Vagina (tissue), 2 donors: ENCODE data around the gene HPS5. TPM values are rescaled to one million over a fixed set of nuclear protein-coding genes. Genes with fewer than 3 reads are reported as not detected.
"Not testable (repeated sequence)": the region's sequence is repeated elsewhere in the genome, so short reads cannot be mapped to it uniquely, and the experiment has no call there.

Source experiments
- DNase-seq, 2 donors: peaks; one replicate each; pipeline ENCODE4 v3.0.0-alpha.2; 2017; ENCODE audit errors: extremely low spot score in 2 of 2
- H3K27ac ChIP-seq: fragments of 200-600 bp; sonication (generic); one replicate; pipeline ENCODE4 v1.5.1; 2019
- H3K27me3 ChIP-seq: fragments of 200-600 bp; sonication (generic); one replicate; pipeline ENCODE4 v1.5.1; 2019
- H3K36me3 ChIP-seq, 2 donors: fragments of 200-600 bp; sonication (generic); one replicate each; pipeline ENCODE4 v1.5.1; 2017 to 2019
- H3K4me1 ChIP-seq: fragments of 200-600 bp; sonication (generic); one replicate; pipeline ENCODE4 v1.5.1; 2019
- H3K4me3 ChIP-seq, 2 donors: fragments of 200-600 bp; sonication (generic); 1 replicate in 1 of 2; 2 replicates in 1 of 2; pipeline ENCODE4 v1.5.1; 2016 to 2019
- H3K9me3 ChIP-seq: fragments of 200-600 bp; sonication (generic); one replicate; pipeline ENCODE4 v1.5.1; 2019
- CTCF ChIP-seq, 3 experiments: fragments of 450-650 bp in 2 of 3; fragments of 200-600 bp in 1 of 3; sonication (generic) in 1 of 3; IDR thresholded peaks; one replicate each; pipeline ENCODE4 v1.5.1; 2017 to 2019; ENCODE audit warnings: antibody characterized with exemption in 3 of 3, mild to moderate bottlenecking in 2 of 3, moderate library complexity in 2 of 3
- POLR2A ChIP-seq, 2 donors: fragments of 450-650 bp; IDR thresholded peaks; one replicate each; pipeline ENCODE4 v1.6.1; 2017; ENCODE audit warnings: antibody characterized with exemption in 2 of 2, mild to moderate bottlenecking in 2 of 2, moderate library complexity in 2 of 2
- POLR2AphosphoS5 ChIP-seq, 2 donors: sonication (generic); formaldehyde crosslinking; IDR thresholded peaks; one replicate each; pipeline ENCODE4 v1.9.0; 2017; ENCODE audit warnings: antibody characterized with exemption in 2 of 2, mild to moderate bottlenecking in 2 of 2, low read depth in 1 of 2; ENCODE audit not compliant: insufficient read depth in 1 of 2
- intact Hi-C: fragments of 100-400 bp; cut with DNase I; formaldehyde crosslinking; loops from one replicate; pipeline ENCODE4 v1.15.1; 2023
- total RNA-seq: library from RNA; depleted of rRNA; stranded (reverse); fragments of >200 nt; gene quantifications from one replicate; pipeline ENCODE4 v1.2.3, GENCODE V29; 2016

The HPS5 gene
- total RNA-seq, 1 donor from 2014 or later = 17.4 TPM

DNA sequence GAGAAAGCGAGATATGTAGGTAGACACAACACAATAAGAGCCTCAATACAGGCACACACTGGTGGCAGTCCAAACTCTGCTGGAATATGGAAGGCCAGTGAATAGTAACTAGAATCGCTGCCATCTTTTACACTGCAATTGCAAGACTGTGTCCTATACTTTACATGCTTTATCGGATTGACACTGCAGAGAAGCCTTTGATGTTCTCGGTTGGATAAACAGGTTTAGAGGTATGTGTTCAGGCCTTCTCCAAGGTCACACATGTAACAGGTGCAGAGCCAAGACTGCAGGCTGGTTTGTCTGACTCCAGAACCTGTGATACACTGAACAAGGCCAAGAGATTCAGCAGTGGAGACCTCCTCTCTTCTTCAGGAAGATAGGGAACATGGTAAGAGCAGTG, 50.7 kb downstream of the HPS5 start:
- no peak for DNase-seq

GRCh38 chr11:18270102-18270501, 51.8 kb downstream of the HPS5 start:
- H3K27me3 ChIP-seq = no peaks in the 10 kb centered on the region
- H3K4me1 ChIP-seq = no peaks in the 10 kb centered on the region
- no peaks in the 10 kb centered on the region for H3K36me3 ChIP-seq
- H3K4me3 ChIP-seq = no peak overlapping the region
- DNase-seq = no peak
- H3K27ac ChIP-seq = no peak overlapping the region
- intact Hi-C loops = no loop called here
- no peaks in the 10 kb centered on the region for H3K9me3 ChIP-seq
- TF ChIP-seq POLR2AphosphoS5 (IDR thresholded peaks at IDR 0.05; ENCODE audit: insufficient read depth in 1 of 2, low read depth in 1 of 2) (no peak), CTCF (IDR thresholded peaks at IDR 0.05) (no peak), POLR2A (IDR thresholded peaks at IDR 0.05) (no peak)

More for the DNA sequence above, 50.7 kb downstream of the HPS5 start:
- Histone ChIP-seq H3K27ac (no peak overlapping the region), H3K4me3 (no peak overlapping the region), H3K9me3 (no peaks in the 10 kb centered on the region), H3K36me3 (no peaks in the 10 kb centered on the region), H3K27me3 (no peaks in the 10 kb centered on the region), H3K4me1 (no peaks in the 10 kb centered on the region)
- TF ChIP-seq POLR2AphosphoS5 (IDR thresholded peaks at IDR 0.05; ENCODE audit: insufficient read depth in 1 of 2, low read depth in 1 of 2) = no peak
- no peak for TF ChIP-seq CTCF (IDR thresholded peaks at IDR 0.05)
- TF ChIP-seq POLR2A (IDR thresholded peaks at IDR 0.05) = no peak
- intact Hi-C loops = no loop called here

DNA sequence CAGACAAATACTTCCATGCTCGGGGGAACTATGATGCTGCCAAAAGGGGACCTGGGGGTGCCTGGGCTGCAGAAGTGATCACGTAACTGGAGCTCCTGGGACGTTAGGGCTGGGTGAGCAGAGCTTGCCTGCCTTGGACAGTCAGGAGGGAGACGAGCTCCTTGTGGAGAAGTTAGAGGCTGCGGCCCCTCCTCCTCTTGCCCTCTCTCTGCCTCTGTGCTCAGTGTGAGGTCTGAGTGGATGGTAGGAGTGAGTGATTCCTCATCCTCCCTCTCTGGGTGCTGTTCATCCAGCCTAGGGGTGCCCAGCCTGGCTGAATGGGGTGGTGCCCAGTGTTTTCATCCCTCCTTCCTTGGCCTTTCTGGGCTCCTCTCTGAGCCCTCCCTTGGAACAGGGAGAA, 52.7 kb downstream of the HPS5 start:
- H3K27me3 ChIP-seq, DNase-seq, H3K4me3 ChIP-seq, H3K27ac ChIP-seq, intact Hi-C loops, H3K9me3 ChIP-seq, H3K4me1 ChIP-seq, H3K36me3 ChIP-seq: not testable (repeated sequence)

DNA sequence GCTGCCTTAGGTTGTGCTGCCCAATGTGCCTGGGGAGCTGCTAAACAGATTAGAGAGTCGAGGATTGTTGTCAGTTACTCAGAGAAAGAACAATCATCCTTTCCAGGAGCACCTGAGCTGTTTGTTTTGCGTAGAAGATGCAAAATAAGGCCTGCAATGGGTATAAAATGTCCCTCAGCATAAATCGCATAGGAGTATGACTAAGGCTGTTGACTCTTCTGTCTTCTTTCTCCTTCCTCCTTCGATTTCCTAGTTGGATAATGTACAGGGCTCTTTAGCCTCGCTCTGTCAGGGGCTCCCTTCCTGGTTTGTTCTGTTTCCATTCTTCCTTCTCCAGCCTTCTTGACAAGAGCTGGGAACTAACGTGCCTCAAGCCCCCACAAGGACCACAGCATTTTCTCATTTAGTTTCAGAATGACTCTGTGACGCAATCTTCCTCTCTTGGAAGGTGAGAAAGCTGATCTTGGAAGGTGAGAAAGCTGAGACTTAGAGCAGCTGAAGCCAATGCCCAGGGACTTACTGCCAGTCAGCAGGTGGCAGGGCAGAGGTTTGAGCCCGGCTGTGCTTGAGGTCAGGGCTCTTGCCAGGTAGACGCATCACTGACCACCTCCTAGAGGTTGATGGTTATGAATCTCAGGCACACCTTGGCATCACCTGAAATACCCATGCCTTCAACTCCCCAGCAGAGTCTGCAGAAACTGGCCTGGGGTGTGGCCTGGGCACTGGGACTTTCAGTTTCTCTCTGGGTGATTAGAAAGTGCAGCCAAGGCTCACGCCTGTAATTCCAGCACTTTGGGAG, 54.4 kb downstream of the HPS5 start:
- H3K36me3 ChIP-seq, intact Hi-C loops, H3K27me3 ChIP-seq, H3K4me3 ChIP-seq, H3K27ac ChIP-seq, H3K9me3 ChIP-seq, H3K4me1 ChIP-seq: not testable (repeated sequence)
- DNase-seq = peak in 1 of 2 donors; percentile 6

- Histone ChIP-seq H3K27me3 (no peaks in the 10 kb centered on the region), H3K9me3 (no peaks in the 10 kb centered on the region), H3K4me1 (no peaks in the 10 kb centered on the region), H3K36me3 (no peaks in the 10 kb centered on the region), H3K27ac (no peak within 1 kb of the TSS), H3K4me3 (no peak within 1 kb of the TSS)
- intact Hi-C loops = no loop called here
- peak in 1 of 2 donors; percentile 64 for DNase-seq
- TF ChIP-seq POLR2AphosphoS5 (IDR thresholded peaks at IDR 0.05; ENCODE audit: insufficient read depth in 1 of 2, low read depth in 1 of 2) = no peak
- no peak for TF ChIP-seq CTCF (IDR thresholded peaks at IDR 0.05)
- TF ChIP-seq POLR2A (IDR thresholded peaks at IDR 0.05) = no peak
Observed at GRCh38 chr11:18265949-18266348, 56.0 kb downstream of the HPS5 start, which contains the start of gene SAA1. TSS of gene SAA1 (plus strand) at chr11:18266264. CDS start at chr11:18266888, 624 bp downstream.
